ENCODE results near the gene CNOT3.

CNOT3 gene

GRCh38 chr19:54121259-54121658 is 16.3 kb upstream of the CNOT3 start:
- DNase-seq (ENCODE audit: low spot score): no peak

- no peak for DNase-seq (ENCODE audit: low spot score)
Observed at GRCh38 chr19:54123682-54124081, 13.9 kb upstream of the CNOT3 start.

DNA sequence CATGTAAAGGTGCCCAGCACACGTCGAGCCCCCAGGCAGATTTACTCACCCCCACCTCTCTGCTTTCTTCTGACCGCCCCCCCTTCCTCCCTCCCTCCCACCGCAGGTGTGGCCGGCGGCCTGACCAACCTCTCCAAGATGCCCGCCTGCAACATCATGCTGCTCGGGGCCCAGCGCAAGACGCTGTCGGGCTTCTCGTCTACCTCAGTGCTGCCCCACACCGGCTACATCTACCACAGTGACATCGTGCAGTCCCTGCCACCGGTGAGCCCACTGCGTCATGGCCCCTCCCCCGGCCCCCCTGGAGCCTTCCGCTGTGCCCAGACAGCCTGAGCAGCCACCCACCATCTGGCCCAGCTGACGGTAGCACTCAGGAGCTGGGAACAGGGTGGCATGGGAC is 13.2 kb upstream of the CNOT3 start:
- no peak for DNase-seq (ENCODE audit: low spot score)

DNA sequence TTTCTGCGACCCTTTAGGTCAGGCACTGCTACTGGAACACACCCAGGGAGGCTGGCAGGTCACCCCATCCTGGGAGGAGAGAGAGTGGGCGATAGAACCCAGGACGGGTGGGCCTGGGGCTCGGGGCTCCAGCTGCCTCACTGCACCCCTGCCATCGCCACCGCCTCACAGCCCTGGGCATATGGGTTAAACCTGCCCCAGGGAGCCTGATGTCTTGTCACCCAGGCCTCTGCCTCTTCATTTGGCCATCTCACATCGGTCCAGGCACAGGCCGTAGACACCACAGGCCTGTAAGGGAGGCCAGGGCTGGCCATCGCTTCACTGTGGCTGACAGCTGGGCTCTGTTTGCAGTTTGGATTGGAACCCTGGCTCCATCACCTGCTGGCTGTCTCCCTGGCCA is 11.8 kb upstream of the CNOT3 start:
- no peak for DNase-seq (ENCODE audit: low spot score)

DNA sequence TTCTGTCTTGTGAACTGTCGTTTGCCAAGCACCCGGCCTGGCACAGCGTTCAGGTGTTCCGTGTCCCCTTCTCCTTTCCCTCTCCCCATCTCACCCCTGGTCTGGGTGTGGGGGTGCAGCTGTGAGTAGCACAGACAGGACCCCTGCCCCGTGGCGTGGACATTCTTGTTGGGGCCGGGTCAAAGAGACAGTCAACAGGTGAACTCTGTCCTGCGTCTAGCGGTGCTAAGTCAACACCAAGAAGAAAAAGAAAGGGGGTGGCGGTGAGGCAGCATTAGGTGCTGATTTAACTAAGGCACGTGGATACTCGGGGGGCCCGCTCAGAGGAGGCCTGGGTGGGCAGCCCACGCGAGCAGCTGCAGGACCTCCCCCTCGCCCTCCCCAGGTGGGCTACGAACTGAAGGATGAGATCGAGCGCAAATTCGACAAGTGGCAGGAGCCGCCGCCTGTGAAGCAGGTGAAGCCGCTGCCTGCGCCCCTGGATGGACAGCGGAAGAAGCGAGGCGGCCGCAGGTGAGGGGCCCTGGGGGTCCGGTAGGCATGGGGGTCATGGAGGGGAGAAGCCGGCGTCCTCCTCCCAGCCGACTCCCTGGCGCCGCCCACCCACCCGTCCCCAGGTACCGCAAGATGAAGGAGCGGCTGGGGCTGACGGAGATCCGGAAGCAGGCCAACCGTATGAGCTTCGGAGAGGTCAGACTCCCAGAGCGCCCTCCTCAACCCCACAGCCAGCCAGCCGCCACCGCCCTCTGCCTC is 9.7 kb upstream of the CNOT3 start:
- no peak for DNase-seq (ENCODE audit: low spot score)

GRCh38 chr19:54128441-54128725 is 9.2 kb upstream of the CNOT3 start:
- no peak for DNase-seq (ENCODE audit: low spot score)

- no peak for DNase-seq (ENCODE audit: low spot score)
Observed at GRCh38 chr19:54128796-54129616, 8.6 kb upstream of the CNOT3 start.

DNA sequence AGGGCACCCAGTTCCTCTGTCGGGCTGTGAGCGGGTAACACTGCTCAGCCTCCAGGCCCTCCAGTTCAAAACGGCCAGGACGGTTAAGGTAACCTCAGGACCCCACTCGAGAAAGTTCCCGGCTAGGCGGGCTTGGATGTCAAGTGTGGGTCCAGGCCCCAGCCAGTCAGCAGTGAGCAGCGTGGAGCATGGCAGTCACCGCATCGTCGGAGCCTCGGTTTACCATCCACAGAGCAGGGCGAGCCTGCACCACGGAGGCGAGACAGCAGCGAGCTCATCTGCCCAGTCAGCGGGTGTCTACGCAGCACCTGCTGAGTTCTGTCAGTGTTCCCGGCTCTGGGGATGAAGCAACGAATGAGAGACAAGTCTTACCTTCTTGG is 8.0 kb upstream of the CNOT3 start:
- no peak for DNase-seq (ENCODE audit: low spot score)

DNA sequence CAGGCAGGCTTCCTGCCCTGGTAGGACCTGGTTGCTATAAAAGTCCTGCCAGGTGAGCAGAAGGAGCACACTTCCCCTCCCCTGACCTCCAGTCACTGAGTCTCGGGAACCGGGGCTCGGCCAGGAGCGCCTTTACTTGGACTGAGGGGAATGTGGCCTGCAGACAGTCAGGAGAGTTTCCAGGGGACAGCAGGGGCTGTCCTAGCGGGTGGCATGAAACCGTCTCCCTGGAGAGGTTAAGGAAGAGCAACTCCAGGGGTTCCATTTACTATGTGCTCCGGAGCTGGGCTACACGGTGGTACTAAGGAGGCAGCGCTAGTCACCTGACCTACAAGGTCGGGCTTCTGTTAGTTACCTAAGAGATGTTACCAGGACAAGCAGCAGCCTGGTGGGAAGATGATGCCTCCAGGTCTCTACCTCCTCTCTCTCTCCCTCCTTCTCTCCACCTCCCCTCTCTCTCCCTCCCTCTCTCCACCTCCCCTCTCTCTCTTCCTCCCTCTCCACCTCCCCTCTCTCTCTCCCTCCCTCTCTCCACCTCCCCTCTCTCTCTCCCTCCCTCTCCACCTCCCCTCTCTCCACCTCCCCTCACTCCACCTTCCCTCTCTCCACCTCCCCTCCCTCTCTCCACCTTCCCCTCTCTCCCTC is 4.1 kb upstream of the CNOT3 start:
- DNase-seq (ENCODE audit: low spot score): no peak

DNA sequence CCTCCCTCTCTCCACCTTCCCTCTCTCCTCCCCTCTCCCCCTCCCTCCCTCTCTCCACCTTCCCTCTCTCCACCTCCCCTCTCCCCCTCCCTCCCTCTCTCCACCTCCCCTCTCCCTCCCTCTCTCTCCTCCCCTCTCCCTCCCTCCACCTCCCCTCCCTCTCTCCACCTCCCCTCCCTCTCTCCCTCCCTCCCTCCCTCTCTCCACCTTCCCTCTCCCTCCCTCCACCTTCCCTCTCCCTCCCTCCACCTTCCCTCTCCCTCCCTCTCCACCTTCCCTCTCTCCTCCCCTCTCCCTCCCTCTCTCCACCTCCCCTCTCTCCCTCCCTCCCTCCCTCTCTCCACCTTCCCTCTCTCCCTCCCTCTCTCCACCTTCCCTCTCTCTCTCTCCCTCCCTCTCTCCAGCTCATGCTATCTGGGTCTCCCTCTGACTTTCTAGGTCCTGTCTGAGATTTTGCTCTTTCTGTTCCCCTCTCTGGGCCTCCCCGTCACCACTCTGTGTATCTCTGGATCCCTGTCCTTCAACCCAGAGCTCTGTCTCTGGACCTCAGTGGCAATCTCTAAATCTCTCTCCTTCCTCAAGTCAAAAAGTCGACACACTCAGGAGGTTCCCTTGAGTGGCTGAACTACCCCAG is 3.5 kb upstream of the CNOT3 start:
- no peak for DNase-seq (ENCODE audit: low spot score)

DNA sequence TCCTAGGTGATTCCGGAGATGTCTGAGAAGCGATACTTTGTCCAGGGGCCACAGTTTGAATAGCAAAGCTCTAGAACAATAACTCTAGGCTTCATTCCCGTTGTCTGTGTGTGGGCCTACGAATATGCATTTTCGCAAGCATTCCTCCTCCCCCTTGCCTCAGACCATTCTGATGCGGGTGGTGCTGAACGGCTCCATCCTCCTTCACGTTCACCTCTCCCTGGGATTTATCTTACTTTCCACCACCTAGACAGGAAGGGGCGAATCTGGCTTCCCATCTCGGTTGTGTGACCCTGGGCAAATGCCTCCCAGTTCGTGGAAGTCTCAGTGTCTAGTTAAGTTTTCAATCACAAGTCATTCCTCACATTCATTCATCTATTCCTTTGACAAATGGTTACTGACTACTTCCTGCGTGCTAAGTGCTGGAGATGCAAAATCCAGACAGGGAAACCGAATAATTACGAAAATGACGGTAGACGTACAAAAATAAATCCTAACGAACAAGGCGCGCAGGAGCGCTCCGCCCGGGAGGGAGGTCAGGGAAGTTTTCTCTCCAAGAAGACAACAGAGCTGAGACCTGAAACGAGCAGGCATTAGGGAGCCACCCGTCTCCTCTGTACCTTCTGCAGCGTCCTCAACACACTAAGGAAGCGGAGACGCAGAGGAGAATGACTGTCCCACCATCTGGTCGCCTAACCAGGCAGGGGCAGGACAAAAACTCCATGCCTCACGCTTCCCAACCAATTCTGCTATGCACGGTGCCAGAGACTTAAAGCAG is 1.3 kb upstream of the CNOT3 start:
- DNase-seq (ENCODE audit: low spot score): peak; percentile 28

DNA sequence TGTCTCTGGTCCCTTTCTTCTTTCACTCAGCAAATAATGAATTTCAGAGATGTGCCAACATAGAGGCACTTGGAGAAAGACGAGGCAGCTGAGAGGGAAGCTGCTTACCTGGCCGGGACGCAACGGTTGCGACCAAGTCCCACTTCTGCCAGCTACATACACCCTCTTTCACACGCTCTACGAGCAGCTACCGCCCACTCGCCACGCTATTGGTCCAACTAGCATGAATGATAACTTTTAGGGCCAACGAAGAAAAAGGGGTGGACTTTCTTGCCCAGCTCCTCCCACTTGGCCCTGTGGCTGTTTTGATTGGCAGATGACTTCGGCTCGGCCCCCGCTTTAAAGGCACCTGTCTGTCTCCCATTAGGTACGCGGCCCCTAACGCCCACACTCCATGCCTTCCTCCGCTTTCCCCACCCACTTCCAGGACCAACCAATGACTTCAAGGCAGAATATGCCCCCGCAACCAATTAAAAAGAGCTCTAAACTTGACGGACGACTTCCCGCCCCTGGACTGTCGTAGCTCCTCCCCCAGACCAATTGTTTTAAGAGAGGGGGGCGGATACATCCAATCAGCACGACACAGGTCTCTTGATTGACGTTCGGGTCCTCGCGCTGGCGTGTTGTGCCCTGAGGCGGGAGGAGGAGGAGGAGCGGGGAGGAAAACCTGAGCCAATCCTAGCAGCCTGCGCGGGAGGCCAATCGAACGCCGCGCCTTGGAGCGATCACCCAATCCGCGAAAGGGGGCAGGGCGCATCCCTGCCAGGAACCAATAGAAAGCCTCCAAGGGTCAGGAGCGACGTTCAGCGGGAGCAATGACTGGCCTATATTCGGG is 481 bp upstream of the CNOT3 start:
- peak; percentile 99 for DNase-seq (ENCODE audit: low spot score)

- DNase-seq (ENCODE audit: low spot score): no peak
Observed at GRCh38 chr19:54138489-54139256, 1.1 kb downstream of the CNOT3 start.

DNA sequence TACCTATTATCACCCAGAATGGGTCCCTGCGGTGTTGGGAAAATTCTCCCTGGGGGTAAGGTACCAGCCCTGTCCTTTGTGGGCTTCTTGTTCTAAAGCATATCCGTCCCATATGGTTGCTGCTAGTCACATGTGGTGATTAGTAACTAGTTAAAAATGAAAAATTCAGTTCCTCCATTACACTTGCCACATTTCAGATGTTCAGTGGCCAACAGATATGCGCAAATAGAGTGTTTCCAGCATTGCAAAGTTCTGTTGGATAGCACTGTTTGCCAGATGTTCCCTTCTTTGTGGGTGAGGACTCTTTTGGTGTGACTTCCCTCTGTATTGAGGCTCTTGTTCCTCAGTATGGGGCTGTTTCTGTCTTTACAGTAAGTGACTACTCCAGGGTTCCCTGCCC is 3.8 kb downstream of the CNOT3 start:
- no peak for DNase-seq (ENCODE audit: low spot score)

DNA sequence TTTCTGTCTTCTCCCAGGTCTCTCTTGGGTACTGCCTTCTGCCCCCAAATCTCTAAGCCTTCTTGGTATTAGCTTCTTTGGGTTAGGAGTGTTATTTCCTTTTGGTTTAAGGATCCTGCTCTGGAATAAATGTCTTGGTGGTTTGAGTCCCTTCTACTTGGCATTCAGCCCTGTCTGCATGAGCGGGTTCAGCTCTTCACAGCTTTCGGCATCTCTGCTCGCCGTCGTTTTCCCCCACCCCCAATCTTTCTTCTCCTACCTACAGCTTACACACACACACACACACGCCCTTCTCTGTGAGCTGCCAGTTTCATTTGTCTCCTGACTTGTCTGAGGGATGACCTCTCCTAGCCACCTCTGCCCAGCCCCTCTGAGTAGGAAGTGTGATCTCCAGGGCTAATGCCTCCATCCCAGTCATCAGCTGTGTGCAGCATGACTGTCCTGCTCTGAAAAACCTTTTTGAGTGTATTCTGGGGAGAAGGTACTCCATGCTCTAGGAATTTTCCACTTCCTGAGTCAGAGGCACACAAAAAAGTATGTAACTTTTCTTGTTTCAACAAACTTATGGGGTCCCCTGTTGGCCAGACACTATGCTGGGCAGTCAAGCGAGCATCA is 4.7 kb downstream of the CNOT3 start:
- DNase-seq (ENCODE audit: low spot score): peak; percentile 36

- DNase-seq (ENCODE audit: low spot score): no peak
Observed at GRCh38 chr19:54145541-54146158, 8.1 kb downstream of the CNOT3 start.

- no peak for DNase-seq (ENCODE audit: low spot score)
Observed at GRCh38 chr19:54147676-54148075, 10.1 kb downstream of the CNOT3 start.

DNA sequence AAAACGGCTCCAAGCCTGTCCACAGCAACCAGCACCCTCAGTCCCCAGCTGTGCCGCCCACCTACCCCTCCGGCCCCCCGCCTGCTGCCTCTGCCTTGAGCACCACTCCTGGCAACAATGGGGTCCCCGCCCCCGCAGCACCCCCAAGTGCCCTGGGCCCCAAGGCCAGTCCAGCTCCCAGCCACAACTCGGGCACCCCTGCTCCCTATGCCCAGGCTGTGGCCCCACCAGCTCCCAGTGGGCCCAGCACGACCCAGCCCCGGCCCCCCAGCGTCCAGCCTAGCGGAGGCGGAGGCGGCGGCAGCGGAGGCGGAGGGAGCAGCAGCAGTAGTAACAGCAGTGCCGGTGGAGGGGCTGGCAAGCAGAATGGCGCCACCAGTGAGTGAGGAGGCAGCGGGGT is 10.6 kb downstream of the CNOT3 start:
- no peak for DNase-seq (ENCODE audit: low spot score)

DNA sequence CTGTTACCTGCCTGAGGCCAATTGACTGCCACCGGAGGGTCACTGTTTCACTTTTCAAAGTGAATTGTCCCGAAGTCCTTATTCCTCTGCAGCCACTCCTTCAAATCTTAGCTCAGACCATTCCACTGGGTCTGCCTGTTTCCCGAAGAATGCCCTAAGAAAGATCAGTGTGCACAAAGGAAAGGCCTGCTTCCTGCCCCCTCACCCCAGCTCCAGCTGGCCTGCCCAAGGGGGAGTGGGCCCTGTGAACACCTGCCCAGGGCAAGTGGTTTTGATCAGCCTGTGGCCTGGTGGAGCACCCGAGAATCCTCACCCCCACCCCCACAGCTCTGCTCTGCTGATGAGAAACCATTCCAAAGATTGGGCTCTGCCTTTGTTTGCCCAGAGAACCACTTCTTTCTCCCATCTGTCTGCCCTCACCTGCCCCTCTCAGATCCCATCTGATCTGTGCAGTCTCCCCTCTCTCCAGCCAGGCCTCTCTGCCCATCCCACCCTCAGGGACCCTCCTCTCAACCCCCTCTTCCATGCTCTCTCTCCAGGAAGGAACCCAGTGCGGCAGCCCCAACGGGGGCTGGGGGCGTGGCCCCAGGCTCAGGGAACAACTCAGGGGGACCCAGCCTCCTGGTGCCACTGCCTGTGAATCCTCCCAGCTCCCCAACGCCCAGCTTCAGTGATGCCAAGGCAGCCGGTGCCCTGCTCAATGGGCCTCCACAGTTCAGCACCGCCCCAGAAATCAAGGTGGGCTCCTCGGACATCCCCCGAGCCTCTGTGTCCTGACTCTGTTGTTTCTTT is 11.7 kb downstream of the CNOT3 start:
- no peak for DNase-seq (ENCODE audit: low spot score)

Measured in AG08396 (cell line).